Measurements from ENCODE around the gene VPS11. TPM values are rescaled to one million over a fixed set of nuclear protein-coding genes. Genes with fewer than 3 reads are reported as not detected.

The VPS11 gene
- total RNA-seq, 1 donor from 2014 or later = 32.7 TPM

GRCh38 chr11:119121811-119122124, 54.1 kb downstream of the VPS11 start:
- no peak for DNase-seq (ENCODE audit: low spot score)
- Mint-ChIP-seq H3K27me3 (ENCODE audit: unreplicated experiment) (peaks cover 7% of the 10 kb centered on the region), H3K9me3 (ENCODE audit: unreplicated experiment) (no peaks in the 10 kb centered on the region), H3K27ac (ENCODE audit: unreplicated experiment) (peak overlapping the region; percentile 55), H3K4me3 (ENCODE audit: unreplicated experiment) (peak overlapping the region; percentile 95), H3K4me1 (ENCODE audit: unreplicated experiment) (peaks cover 21% of the 10 kb centered on the region), H3K36me3 (ENCODE audit: low read depth, unreplicated experiment) (peaks cover 17% of the 10 kb centered on the region)
- TF ChIP-seq CTCF (IDR thresholded peaks at IDR 0.05; ENCODE audit: unreplicated experiment) = no peak

- Mint-ChIP-seq H3K9me3 (ENCODE audit: unreplicated experiment) (no peaks in the 10 kb centered on the region), H3K4me3 (ENCODE audit: unreplicated experiment) (no peak overlapping the region), H3K4me1 (ENCODE audit: unreplicated experiment) (peaks cover 28% of the 10 kb centered on the region), H3K36me3 (ENCODE audit: low read depth, unreplicated experiment) (peaks cover 28% of the 10 kb centered on the region), H3K27ac (ENCODE audit: unreplicated experiment) (no peak overlapping the region), H3K27me3 (ENCODE audit: unreplicated experiment) (no peaks in the 10 kb centered on the region)
- DNase-seq (ENCODE audit: low spot score) = no peak
- no peak for TF ChIP-seq CTCF (IDR thresholded peaks at IDR 0.05; ENCODE audit: unreplicated experiment)
Observed at GRCh38 chr11:119125821-119126220, 58.2 kb downstream of the VPS11 start.

- peaks cover 5% of the 10 kb centered on the region for H3K27me3 Mint-ChIP-seq (ENCODE audit: unreplicated experiment)
- peak overlapping the region; percentile 14 for H3K27ac Mint-ChIP-seq (ENCODE audit: unreplicated experiment)
- no peak for TF ChIP-seq CTCF (IDR thresholded peaks at IDR 0.05; ENCODE audit: unreplicated experiment)
- no peak for DNase-seq (ENCODE audit: low spot score)
- no peak overlapping the region for H3K4me3 Mint-ChIP-seq (ENCODE audit: unreplicated experiment)
- peaks cover 34% of the 10 kb centered on the region for H3K36me3 Mint-ChIP-seq (ENCODE audit: low read depth, unreplicated experiment)
- peaks cover 32% of the 10 kb centered on the region for H3K4me1 Mint-ChIP-seq (ENCODE audit: unreplicated experiment)
- H3K9me3 Mint-ChIP-seq (ENCODE audit: unreplicated experiment) = no peaks in the 10 kb centered on the region
Observed at GRCh38 chr11:119126675-119127268, 59.2 kb downstream of the VPS11 start.

- peaks cover 27% of the 10 kb centered on the region for H3K4me1 Mint-ChIP-seq (ENCODE audit: unreplicated experiment)
- TF ChIP-seq CTCF (IDR thresholded peaks at IDR 0.05; ENCODE audit: unreplicated experiment) = no peak
- H3K36me3 Mint-ChIP-seq (ENCODE audit: low read depth, unreplicated experiment) = peaks cover 44% of the 10 kb centered on the region
- H3K9me3 Mint-ChIP-seq (ENCODE audit: unreplicated experiment) = no peaks in the 10 kb centered on the region
- H3K4me3 Mint-ChIP-seq (ENCODE audit: unreplicated experiment) = peak overlapping the region; percentile 57
- peaks cover 9% of the 10 kb centered on the region for H3K27me3 Mint-ChIP-seq (ENCODE audit: unreplicated experiment)
- peak overlapping the region; percentile 43 for H3K27ac Mint-ChIP-seq (ENCODE audit: unreplicated experiment)
- DNase-seq (ENCODE audit: low spot score) = no peak
Observed at GRCh38 chr11:119130662-119131061, 63.0 kb downstream of the VPS11 start.

Small RNA genes within 50 kb of the gene (microRNA-seq; reads per million reads assigned to microRNA genes)
- gene MIR3656 (ENCODE audit: unreplicated experiment) = not detected

Other genes starting within 250 kb of the VPS11 start
- gene CXCR5, start 183.9 kb upstream of the VPS11 start, total RNA-seq (ENCODE audit: unreplicated experiment) = not detected
- gene BCL9L, start 141.9 kb upstream of the VPS11 start, total RNA-seq (ENCODE audit: unreplicated experiment) = 16.5 TPM
- not detected for gene UPK2, start 111.5 kb upstream of the VPS11 start, total RNA-seq (ENCODE audit: unreplicated experiment)
- gene FOXR1, start 96.1 kb upstream of the VPS11 start, total RNA-seq (ENCODE audit: unreplicated experiment) = not detected
- gene CENATAC, start 69.7 kb upstream of the VPS11 start, total RNA-seq (ENCODE audit: unreplicated experiment) = 34.7 TPM
- gene RPS25, start 49.5 kb upstream of the VPS11 start, total RNA-seq (ENCODE audit: unreplicated experiment) = 1,293 TPM
- 60.4 TPM for gene TRAPPC4, start 49.1 kb upstream of the VPS11 start, total RNA-seq (ENCODE audit: unreplicated experiment)
- 21.9 TPM for gene SLC37A4, start 36.9 kb upstream of the VPS11 start, total RNA-seq (ENCODE audit: unreplicated experiment)
- gene HYOU1, start 10.6 kb upstream of the VPS11 start, total RNA-seq (ENCODE audit: unreplicated experiment) = 243 TPM
- gene HMBS, start 17.1 kb downstream of the VPS11 start, total RNA-seq (ENCODE audit: unreplicated experiment) = 13.6 TPM
- gene DPAGT1, start 34.0 kb downstream of the VPS11 start, total RNA-seq (ENCODE audit: unreplicated experiment) = 53.2 TPM
- gene C2CD2L, start 39.5 kb downstream of the VPS11 start, total RNA-seq (ENCODE audit: unreplicated experiment) = 11.7 TPM
- gene HINFP, start 53.8 kb downstream of the VPS11 start, total RNA-seq (ENCODE audit: unreplicated experiment) = 33.6 TPM
- gene ABCG4, start 81.2 kb downstream of the VPS11 start, total RNA-seq (ENCODE audit: unreplicated experiment) = 0.10 TPM
- gene NLRX1, start 100.9 kb downstream of the VPS11 start, total RNA-seq (ENCODE audit: unreplicated experiment) = 12.3 TPM
- gene NHERF4, start 117.7 kb downstream of the VPS11 start, total RNA-seq (ENCODE audit: unreplicated experiment) = not detected
- 47.5 TPM for gene CBL, start 138.5 kb downstream of the VPS11 start, total RNA-seq (ENCODE audit: unreplicated experiment)
- gene MCAM, start 249.3 kb downstream of the VPS11 start, total RNA-seq (ENCODE audit: unreplicated experiment) = 78.3 TPM